Skin epidermis (tissue), 12 donors: ENCODE measurements around the gene ATP6V0C.

Experiments
- H3K27ac ChIP-seq, 21 experiments: fragments of 200-600 bp; sonication (generic) in 11 of 21; one replicate each; pipeline ENCODE4 v1.5.0; 2020; ENCODE audit warnings: mild to moderate bottlenecking in 3 of 21, inconsistent platforms in 2 of 21, moderate library complexity in 2 of 21
- H3K4me3 ChIP-seq, 7 experiments: fragments of 200-600 bp; sonication (generic) in 2 of 7; one replicate each; pipeline ENCODE4 v1.5.0; 2020; ENCODE audit warnings: inconsistent platforms in 2 of 7, mild to moderate bottlenecking in 2 of 7, moderate library complexity in 1 of 7

The ATP6V0C gene

DNA sequence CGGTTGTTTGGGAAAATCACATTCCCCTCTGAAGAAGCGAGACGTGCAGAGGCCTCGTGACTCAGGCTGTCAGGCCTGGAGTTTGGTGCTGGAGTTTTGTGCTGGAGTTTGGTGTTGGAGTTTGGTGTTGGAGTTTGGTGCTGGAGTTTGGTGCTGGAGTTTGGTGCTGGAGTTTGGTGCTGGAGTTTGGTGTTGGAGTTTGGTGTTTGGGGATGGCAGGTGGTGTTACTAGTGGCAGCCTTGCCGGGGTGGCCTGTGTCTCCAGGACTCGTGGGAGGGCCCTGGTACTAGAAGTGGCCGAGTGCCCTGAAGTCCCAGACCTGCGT is 26.3 kb upstream of the ATP6V0C start:
- H3K4me3 ChIP-seq = no peak overlapping the region
- H3K27ac ChIP-seq = peak overlapping the region in 6 of 21 experiments; percentile 11 to 75 (median 47)

DNA sequence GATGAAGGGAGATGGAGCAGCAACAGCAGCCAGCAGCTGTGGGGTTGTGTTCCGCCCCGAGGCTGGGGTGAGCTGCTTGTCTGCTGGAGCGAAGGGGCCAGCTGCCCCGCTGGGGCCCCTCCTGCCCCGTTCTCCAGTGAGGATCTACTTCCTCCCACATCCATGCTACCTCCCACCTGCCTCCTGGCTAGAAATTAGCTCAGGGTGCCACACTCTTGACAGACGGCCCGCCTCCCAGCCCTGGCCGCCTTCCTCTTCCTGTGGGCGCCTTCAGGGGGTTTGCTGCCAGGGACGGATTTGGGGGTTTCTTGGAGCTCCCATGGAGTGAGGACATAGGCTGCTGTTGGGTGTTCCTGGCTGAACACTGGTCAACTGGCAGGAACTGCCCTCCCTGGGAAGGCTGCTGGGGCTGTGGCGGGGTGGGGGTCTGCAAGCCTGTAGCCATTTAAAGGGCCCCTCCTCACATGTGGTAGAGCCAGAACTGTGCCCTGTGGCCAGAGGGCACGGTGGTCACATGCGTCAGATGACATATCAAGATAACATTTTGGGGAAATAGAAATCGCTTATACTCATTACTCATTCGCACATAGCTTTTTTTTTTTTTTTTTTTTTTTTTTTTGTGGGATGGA is 25.7 kb upstream of the ATP6V0C start:
- Histone ChIP-seq H3K27ac (peak overlapping the region in 4 of 21 experiments; percentile 14 to 75 (median 22)), H3K4me3 (no peak overlapping the region)

DNA sequence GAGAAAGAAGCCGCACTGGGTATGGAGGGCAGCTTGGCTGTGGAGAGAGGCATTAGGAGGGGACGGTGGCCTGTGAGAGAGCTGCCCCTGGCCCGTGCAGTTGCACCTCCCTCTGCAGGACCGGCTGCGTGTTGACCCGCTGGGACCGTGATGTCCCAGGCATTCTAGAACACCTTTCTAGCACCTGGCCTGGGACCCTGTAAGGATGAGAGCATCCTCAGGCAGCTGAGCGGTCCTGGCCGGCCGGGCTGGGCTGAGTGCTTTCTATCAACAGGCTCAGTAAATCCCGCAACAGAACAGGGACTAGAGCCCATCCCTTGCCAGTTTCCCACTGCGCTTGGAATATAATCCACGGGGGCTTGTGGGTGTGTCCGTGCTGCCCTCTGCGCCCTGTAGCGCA is 24.2 kb upstream of the ATP6V0C start:
- Histone ChIP-seq H3K4me3 (no peak overlapping the region), H3K27ac (no peak overlapping the region)

DNA sequence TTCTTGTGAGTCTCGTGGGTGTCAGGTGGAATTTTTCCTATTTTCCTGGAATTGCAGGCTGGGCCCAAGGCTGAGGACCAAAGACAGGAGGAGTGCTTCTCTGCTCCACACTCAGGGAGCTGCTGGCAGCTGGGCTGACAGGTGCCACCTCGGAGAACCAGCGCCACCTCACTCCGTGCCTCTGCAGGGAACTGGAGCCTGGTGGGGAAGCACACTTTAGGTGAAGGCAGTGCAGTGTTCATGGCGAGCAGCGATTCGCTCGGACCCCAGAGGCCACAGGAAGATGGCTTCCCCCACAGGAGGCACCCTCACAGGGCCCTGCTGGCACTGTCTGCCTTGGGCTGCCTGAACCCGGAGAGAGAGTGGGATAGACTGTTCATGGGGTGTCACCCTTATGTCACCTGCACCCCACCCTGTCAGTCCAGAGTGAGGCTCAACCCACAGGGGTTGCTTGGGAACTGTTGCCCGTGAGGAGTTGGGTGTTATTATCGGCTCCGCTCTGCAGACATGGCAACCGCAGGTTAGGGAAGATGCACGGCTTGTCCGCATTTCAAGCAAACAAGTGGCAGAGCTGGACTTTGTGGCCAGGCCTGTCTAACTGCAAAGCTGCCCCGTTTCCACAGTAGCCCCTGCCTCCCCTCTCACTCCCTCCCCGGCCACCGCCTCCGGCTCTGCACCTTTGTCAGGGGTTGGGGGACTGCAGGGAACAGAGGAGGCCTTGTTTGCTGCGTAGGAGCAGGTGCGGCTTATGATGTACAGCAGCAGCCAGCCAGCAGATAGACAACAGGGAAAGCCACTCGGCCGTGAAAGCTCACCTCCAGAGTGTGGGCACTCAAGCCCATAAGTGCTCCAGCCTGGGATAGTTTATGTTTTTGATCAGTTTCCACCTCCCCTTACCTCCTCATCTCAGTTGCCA is 23.3 kb upstream of the ATP6V0C start:
- H3K4me3 ChIP-seq = no peak overlapping the region
- H3K27ac ChIP-seq = no peak overlapping the region

DNA sequence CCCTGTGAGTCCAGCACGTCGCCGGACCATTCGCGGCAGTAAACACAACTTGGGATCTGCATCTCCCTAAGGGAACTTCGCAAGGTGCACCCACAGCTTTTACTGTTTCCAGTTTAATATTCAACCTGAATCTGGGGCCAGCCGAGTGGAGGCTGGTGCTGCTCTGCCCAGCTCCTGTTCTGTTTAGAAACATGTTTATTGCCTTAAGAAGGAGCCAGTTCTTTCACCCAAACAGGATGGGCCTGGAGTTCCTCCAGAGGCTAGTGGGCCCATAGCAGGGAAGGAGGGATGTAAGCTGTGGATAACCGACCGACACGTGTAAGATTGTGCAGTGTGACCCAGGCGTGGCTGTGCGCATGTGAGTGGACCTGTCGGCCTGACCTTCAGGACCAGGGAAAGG is 21.5 kb upstream of the ATP6V0C start:
- Histone ChIP-seq H3K4me3 (no peak overlapping the region), H3K27ac (no peak overlapping the region)

DNA sequence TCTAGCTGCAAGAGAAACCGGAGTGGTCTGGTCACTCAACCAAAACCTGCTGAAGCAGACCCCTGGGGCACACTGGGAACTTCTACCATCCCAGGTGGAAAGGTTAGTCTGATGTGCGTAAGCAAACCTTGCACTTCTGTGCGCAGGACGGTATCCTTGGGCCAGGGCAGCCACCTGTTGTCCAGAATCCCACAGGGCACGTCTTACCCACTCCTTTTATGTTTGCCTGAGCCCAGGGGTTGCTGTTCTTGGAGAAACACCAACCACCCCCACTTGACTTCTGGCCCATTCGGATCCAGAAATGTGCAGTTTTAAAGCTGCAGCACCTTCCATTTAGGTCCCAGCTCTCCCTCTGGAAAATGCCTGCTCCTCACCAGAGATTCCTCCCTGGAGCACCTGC is 20.1 kb upstream of the ATP6V0C start:
- no peak overlapping the region for H3K4me3 ChIP-seq
- H3K27ac ChIP-seq = no peak overlapping the region

DNA sequence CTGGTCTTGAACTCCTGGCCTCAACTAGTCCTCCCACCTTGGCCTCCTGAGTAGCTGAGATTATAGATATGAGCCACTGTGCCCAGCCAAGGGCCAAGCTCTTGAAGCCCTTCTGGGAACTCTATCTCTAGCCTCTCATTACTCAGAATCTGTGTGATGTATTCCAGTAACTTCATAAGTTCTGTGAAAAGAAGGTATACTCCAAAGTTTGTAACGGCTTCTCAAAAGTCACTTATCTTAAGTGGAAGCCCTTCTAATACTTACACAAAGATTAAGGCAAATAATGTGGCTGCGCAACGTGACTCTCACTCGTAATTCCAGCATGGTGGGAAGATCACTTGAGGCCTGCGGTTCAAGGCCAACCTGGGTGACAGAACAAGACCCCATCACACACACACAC is 19.1 kb upstream of the ATP6V0C start:
- H3K27ac ChIP-seq = no peak overlapping the region
- H3K4me3 ChIP-seq = no peak overlapping the region

DNA sequence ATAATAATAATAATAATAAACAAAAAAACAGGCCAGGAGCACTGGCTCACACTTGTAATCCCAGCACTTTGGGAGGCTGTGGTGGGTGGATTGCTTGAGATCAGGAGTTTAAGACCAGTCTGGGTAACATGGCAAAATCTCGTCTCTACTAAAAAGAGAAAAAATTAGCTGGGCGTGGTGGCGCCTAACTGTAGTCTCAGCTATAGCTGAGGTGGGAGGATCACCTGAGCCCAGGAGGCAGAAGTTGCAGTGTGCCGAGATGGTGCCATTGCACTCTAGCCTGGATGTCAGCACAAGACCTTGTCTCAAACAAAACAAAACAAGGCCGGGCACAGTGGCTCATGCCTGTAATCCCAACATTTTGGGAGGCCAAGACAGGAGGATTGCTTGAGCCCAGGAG is 18.7 kb upstream of the ATP6V0C start:
- H3K27ac ChIP-seq = no peak overlapping the region
- no peak overlapping the region for H3K4me3 ChIP-seq

DNA sequence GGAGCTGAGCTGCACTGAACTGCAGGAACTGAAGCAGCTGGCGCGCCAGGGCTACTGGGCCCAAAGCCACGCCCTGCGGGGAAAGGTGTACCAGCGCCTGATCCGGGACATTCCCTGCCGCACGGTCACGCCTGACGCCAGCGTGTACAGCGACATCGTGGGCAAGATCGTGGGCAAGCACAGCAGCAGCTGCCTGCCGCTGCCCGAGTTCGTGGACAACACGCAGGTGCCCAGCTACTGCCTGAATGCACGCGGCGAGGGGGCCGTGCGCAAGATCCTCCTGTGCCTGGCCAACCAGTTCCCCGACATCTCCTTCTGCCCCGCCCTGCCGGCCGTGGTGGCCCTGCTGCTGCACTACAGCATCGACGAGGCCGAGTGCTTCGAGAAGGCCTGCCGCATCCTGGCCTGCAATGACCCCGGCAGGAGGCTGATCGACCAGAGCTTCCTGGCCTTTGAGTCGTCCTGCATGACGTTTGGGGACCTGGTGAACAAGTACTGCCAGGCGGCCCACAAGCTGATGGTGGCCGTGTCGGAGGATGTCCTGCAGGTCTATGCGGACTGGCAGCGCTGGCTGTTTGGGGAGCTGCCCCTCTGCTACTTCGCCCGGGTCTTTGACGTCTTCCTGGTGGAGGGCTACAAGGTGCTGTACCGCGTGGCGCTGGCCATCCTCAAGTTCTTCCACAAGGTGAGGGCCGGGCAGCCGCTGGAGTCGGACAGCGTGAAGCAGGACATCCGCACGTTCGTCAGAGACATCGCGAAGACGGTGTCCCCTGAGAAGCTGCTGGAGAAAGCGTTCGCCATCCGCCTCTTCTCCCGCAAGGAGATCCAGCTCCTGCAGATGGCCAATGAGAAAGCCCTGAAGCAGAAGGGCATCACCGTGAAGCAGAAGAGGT is 17.3 kb upstream of the ATP6V0C start:
- peak overlapping the region in 2 of 21 experiments; percentile 13 to 35 for H3K27ac ChIP-seq

DNA sequence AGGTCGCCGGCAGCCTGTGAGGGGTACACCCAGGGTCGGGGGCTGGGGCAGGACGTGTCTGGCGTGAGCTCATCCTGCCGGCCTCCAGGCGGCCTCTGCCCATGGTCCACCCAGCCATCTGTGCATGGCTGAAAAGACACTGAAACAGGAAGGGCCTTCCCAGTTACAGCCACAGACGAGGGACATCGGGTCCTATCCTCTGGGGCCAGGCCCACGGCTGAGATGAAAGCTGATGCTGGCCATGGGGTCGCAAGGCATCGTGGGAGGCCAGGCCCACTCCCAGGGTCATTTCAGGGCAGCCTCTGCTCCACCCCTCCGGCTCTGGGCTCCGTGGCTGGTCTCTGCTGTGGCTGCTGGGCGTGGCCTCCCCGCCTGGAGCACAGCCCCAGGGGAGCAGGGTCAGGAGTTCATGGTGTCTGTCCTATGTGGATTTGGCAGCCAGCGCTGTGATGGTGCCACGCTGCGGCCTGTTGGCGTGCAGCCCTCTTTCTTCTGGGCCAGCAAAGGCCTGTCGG is 16.6 kb upstream of the ATP6V0C start:
- no peak overlapping the region for H3K4me3 ChIP-seq

More for the DNA sequence above, 17.3 kb upstream of the ATP6V0C start:
- H3K4me3 ChIP-seq = no peak overlapping the region

DNA sequence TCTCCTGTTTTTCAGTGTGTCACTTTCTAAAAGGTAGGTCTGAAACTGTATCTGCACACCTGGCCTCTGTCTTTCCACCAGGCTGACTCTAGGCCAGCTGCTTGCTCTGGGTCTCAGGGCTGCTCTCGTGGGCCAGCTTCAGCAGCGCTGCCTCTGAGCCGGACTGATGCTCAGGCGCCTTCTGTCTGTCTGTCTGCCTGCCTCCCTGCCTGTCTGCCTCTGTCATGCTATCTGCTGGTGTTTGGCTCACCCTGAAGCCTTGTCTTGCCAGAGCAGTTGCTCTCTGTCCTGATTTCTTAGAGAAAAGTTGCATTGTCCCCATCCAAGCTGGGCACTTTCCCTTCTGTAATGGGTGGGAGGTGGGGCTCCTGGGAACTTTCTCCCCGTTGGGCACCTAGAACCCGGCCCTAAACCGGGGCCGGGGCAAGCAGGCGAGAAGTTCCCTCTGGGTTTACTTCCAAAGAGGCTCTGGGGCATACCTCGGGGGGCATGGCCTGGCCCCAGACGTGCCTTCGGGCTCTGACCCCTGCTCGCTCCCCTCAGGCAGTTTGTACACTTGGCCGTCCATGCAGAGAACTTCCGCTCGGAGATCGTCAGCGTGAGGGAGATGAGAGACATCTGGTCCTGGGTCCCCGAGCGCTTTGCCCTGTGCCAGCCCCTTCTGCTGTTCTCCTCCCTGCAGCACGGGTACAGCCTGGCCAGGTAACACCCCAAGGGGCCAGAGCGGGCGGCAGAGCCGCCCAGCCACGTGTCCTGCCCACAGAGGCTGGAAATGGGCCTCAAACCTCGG is 15.9 kb upstream of the ATP6V0C start:
- Histone ChIP-seq H3K4me3 (no peak overlapping the region), H3K27ac (peak overlapping the region in 6 of 21 experiments; percentile 6 to 75 (median 34))

More for the DNA sequence above, 16.6 kb upstream of the ATP6V0C start:
- H3K27ac ChIP-seq = peak overlapping the region in 1 of 21 experiments; percentile 13

DNA sequence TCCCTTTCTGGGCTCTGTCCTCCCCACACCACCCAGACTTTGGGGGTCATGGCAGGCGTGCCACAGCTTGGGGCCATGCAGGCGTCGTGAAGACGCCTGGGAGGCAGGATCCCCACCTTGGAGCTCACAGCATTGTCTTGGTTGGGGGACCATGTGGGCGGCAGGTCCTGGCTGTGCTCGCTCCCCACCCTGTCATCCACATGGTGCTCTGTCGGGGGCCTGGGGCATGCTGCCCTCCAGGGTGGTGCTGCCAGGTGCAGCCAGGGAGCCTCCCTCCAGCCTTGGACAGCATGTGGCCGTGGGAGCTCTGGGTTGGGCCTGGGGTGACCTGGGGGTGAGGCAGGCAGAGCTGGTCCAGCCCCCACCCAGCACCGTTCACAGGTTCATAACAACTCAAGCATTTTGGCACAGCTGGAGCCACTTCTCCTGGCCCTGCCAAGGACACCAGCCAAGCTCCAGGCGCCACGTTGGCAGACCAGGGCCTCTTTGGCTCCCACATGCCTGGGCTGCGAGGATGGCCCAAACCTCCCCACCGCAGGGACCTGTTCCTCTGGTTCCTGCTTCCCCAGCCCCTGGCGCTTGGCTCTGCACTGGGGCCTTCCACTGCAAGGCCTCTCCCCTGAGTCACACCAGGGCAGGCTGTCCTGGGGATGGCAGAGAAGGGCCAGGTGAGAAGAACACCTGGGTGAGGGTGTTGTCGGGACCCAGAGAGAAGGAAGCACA is 15.1 kb upstream of the ATP6V0C start:
- no peak overlapping the region for H3K4me3 ChIP-seq
- H3K27ac ChIP-seq = peak overlapping the region in 13 of 21 experiments; percentile 5 to 75 (median 36)

DNA sequence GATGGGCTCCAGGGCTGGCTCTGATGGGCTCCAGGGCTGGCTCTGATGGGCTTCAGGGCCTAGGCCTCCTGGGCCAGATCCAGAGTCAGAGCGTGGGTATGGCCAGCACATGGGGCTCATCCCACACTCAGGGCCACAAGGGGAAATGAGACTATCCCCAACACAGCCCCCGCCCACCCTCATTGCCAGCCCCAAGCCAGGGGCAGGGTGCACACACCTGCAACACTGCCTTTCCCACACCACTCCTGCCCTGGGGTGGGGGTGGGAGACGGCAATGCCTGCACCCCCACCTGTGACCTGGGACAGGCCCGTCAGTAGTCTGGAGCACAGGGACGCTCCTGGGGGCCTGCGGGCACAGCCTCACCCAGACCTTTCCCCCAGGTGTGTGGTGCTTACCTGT is 14.3 kb upstream of the ATP6V0C start:
- no peak overlapping the region for H3K4me3 ChIP-seq
- H3K27ac ChIP-seq = peak overlapping the region in 13 of 21 experiments; percentile 5 to 75 (median 35)

DNA sequence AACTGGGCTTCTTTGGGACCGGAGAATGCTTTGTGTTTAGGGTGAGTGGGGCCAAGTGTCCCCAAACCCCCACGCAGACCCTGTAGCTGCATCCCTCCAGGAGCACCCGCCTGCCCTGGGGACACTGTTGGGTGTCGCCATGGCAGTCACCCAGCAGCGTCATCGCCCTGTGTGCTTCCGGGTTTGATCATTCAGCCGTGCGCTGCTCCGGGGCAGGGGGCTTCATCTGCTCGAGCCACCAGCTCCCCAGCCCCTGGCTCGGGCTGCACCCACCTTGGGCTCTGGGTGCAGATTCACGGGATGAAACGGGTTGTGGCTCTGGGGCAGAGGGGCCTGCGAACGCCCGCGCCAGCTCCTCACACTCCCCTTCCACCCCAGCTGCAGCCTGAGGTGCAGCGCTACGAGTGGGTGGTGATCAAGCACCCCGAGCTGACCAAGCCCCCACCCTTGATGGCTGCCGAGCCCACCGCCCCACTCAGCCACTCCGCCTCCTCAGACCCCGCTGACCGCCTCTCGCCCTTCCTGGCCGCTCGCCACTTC is 13.8 kb upstream of the ATP6V0C start:
- Histone ChIP-seq H3K4me3 (no peak overlapping the region), H3K27ac (peak overlapping the region in 7 of 21 experiments; percentile 33 to 75 (median 57))

DNA sequence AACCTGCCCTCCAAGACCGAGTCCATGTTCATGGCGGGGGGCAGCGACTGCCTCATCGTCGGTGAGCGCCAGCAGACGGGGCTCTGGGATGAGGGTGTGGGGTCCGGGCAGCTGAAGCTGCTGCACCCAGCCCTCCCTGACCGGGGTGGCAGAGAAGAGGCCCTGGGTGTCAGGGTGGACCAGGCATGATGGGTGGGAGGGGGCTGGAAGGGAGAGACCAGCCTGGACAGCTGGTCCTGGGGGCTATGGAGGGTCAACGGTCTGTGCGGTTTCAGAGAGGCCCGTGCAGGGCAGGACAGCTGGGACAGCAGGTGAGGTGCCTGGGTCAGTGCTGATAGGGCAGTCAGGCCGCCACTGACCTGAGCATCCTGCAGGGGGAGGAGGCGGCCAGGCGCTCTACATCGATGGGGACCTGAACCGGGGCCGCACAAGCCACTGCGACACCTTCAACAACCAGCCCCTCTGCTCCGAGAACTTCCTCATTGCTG is 13.3 kb upstream of the ATP6V0C start:
- Histone ChIP-seq H3K27ac (no peak overlapping the region), H3K4me3 (no peak overlapping the region)

DNA sequence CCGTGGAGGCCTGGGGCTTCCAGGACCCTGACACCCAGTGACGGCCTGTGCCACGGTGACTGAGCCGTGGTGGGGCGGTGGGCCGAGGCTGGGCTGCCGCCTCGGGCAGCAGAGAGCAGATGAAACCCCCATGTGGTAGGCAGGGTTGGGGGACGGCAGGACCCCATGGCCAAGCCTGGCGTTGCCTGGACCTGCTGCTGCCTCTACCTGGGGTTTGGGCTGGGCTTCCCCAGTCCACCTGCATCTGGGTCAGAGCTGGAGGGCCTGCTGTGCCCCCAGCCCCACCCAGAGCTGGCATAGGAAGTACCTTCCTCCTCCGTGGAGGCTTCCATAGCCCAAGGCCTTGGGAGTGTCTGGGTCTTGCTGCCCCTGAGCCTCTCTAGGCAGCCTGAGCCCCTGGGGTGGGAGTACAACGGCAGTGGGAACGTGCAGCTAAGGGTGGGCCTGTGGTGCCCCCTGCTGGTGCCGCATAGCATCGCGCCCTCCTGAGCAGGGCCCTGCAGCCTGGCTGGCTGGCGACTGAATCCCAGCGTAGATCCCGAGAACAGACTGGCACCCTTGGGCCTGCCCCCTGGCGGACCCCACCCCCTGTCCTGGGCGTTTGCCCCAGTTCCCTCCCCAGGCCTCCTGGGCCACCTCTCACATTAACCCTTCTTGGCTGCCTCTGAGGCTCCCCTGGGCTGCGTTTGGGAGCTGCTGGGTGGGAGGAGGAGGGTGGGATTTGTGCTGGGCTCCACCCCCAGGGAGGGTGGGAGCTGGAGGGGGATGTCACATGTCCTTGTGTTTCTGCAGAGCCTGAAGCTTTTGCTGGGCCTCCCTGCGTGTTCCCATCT is 12.6 kb upstream of the ATP6V0C start:
- H3K27ac ChIP-seq = peak overlapping the region in 5 of 21 experiments; percentile 14 to 43 (median 29)

More for the DNA sequence above, 12.6 kb upstream of the ATP6V0C start:
- H3K4me3 ChIP-seq = no peak overlapping the region
